Body of pancreas (tissue), 4 donors: ENCODE results near the gene TRUB1. TPM values are rescaled to one million over a fixed set of nuclear protein-coding genes. Genes with fewer than 3 reads are reported as not detected.
A peak's percentile ranks its signal among the peaks of the same experiment; 100 is the strongest.

ENCODE experiments used
- ATAC-seq: fragments of 150-250 bp; one replicate; pipeline ENCODE4 v1.9.1; 2016
- DNase-seq, 4 donors: peaks; one replicate each; pipeline ENCODE4 v3.0.0-alpha.2; 2019
- H3K27ac ChIP-seq, 4 donors: fragments of 200-600 bp; sonication (generic); 1 replicate in 3 of 4; 2 replicates in 1 of 4; pipeline versions ENCODE4 v1.5.1 to v1.6.1; 2016 to 2019; ENCODE audit warnings: mild to moderate bottlenecking in 1 of 4, mixed read lengths in 1 of 4, moderate library complexity in 1 of 4
- H3K27me3 ChIP-seq, 2 donors: fragments of 200-600 bp; sonication (generic); one replicate each; pipeline ENCODE4 v1.6.0; 2016; ENCODE audit warnings: mild to moderate bottlenecking in 1 of 2
- H3K36me3 ChIP-seq, 2 donors: fragments of 200-600 bp; sonication (generic); replicated peaks in 1 of 2; 2 replicates each; pipeline ENCODE4 v1.5.1; 2016; ENCODE audit warnings: low read depth in 2 of 2; ENCODE audit not compliant: insufficient read depth in 1 of 2
- H3K4me1 ChIP-seq: fragments of 200-600 bp; sonication (generic); one replicate; pipeline ENCODE4 v1.6.0; 2016
- H3K4me3 ChIP-seq, 2 donors: fragments of 200-600 bp; sonication (generic); 1 replicate in 1 of 2; 2 replicates in 1 of 2; pipeline ENCODE4 v1.5.1; 2016 to 2019
- H3K9me3 ChIP-seq, 3 donors: fragments of 200-600 bp; sonication (generic); 1 replicate in 2 of 3; 2 replicates in 1 of 3; pipeline ENCODE4 v1.5.1; 2016
- CTCF ChIP-seq, 7 experiments: fragments of 450-650 bp in 4 of 7; fragments of 200-600 bp in 3 of 7; sonication (generic) in 3 of 7; IDR thresholded peaks; one replicate each; pipeline ENCODE4 v1.5.1; 2016 to 2019; ENCODE audit warnings: antibody characterized with exemption in 7 of 7
- POLR2A ChIP-seq, 3 donors: fragments of 450-650 bp; IDR thresholded peaks; one replicate each; pipeline ENCODE4 v1.6.1; 2016; ENCODE audit warnings: antibody characterized with exemption in 3 of 3, mild to moderate bottlenecking in 2 of 3
- WGBS, 2 donors: methylation state at CpG; one replicate each; pipeline ENCODE4 v1.1.5; 2017; 5-methylcytosine and 5-hydroxymethylcytosine counted together
- intact Hi-C: fragments of 100-400 bp; cut with DNase I; formaldehyde crosslinking; loops from one replicate; pipeline ENCODE4 v1.15.1; 2023
- total RNA-seq, 2 donors: library from RNA; depleted of rRNA; stranded (reverse); fragments of >200 nt; gene quantifications; one replicate each; pipeline ENCODE4 v1.1.0, GENCODE V29; 2016

The TRUB1 gene
- total RNA-seq, 2 donors from 2014 or later, result 12.2 to 38.2 TPM

- Histone ChIP-seq H3K4me3 (no peak overlapping the region), H3K27me3 (no peaks in the 10 kb centered on the region), H3K4me1 (peaks cover 2% of the 10 kb centered on the region), H3K27ac (no peak overlapping the region), H3K36me3 (no peaks in the 10 kb centered on the region), H3K9me3 (no peaks in the 10 kb centered on the region)
- ATAC-seq, result no peak
- intact Hi-C loops, result no loop called here
- DNase-seq, result no peak
- WGBS, 2 donors, result 54 to 67% methylated on average over 1 of the region's 1 CpG
- no peak for TF ChIP-seq POLR2A (IDR thresholded peaks at IDR 0.05)
Measured at GRCh38 chr10:114920459-114920858, 17.5 kb upstream of the TRUB1 start.

GRCh38 chr10:114922003-114922402, 16.0 kb upstream of the TRUB1 start:
- WGBS, 2 donors, result 70 to 75% methylated on average over 4 of the region's 4 CpGs
- H3K27ac ChIP-seq, result no peak overlapping the region
- H3K4me3 ChIP-seq, result no peak overlapping the region
- no peaks in the 10 kb centered on the region for H3K36me3 ChIP-seq
- H3K4me1 ChIP-seq, result peaks cover 12% of the 10 kb centered on the region
- H3K27me3 ChIP-seq, result no peaks in the 10 kb centered on the region
- H3K9me3 ChIP-seq, result no peaks in the 10 kb centered on the region
- intact Hi-C loops, result no loop called here
- ATAC-seq (no peak), DNase-seq (no peak)
- TF ChIP-seq POLR2A (IDR thresholded peaks at IDR 0.05) (no peak), CTCF (IDR thresholded peaks at IDR 0.05) (no peak)

- Histone ChIP-seq H3K36me3 (no peaks in the 10 kb centered on the region), H3K9me3 (no peaks in the 10 kb centered on the region), H3K4me1 (peaks cover 12% of the 10 kb centered on the region), H3K27ac (no peak overlapping the region), H3K27me3 (no peaks in the 10 kb centered on the region), H3K4me3 (no peak overlapping the region)
- no peak for TF ChIP-seq CTCF (IDR thresholded peaks at IDR 0.05)
- no peak for TF ChIP-seq POLR2A (IDR thresholded peaks at IDR 0.05)
- 61 to 71% methylated on average over 2 of the region's 2 CpGs for WGBS, 2 donors
- no peak for ATAC-seq
- DNase-seq, result no peak
- intact Hi-C loops, result no loop called here
Measured at GRCh38 chr10:114923551-114923950, 14.4 kb upstream of the TRUB1 start.

- TF ChIP-seq POLR2A (IDR thresholded peaks at IDR 0.05) (no peak), CTCF (IDR thresholded peaks at IDR 0.05) (no peak)
- peak overlapping the region in 1 of 4 donors; percentile 34 for H3K27ac ChIP-seq
- H3K9me3 ChIP-seq, result no peaks in the 10 kb centered on the region
- no peak overlapping the region for H3K4me3 ChIP-seq
- WGBS, 2 donors, result 32 to 48% methylated on average over 3 of the region's 3 CpGs
- no peaks in the 10 kb centered on the region for H3K27me3 ChIP-seq
- DNase-seq (peak in 3 of 4 donors; percentile 15 to 59 (median 22)), ATAC-seq (no peak)
- H3K4me1 ChIP-seq, result peaks cover 12% of the 10 kb centered on the region
- no peaks in the 10 kb centered on the region for H3K36me3 ChIP-seq
- intact Hi-C loops, result no loop called here
Measured at GRCh38 chr10:114925587-114926586, 12.1 kb upstream of the TRUB1 start.

GRCh38 chr10:114928818-114929217, 9.2 kb upstream of the TRUB1 start:
- Histone ChIP-seq H3K4me3 (no peak overlapping the region), H3K27ac (no peak overlapping the region), H3K36me3 (no peaks in the 10 kb centered on the region), H3K9me3 (no peaks in the 10 kb centered on the region), H3K4me1 (peaks cover 12% of the 10 kb centered on the region), H3K27me3 (no peaks in the 10 kb centered on the region)
- intact Hi-C loops, result no loop called here
- ATAC-seq, result no peak
- DNase-seq, result peak in 3 of 4 donors; percentile 6 to 46 (median 15)
- 45 to 59% methylated on average over 2 of the region's 2 CpGs for WGBS, 2 donors
- TF ChIP-seq CTCF (IDR thresholded peaks at IDR 0.05) (no peak), POLR2A (IDR thresholded peaks at IDR 0.05) (no peak)
